PC-9 (cell line): Measurements from ENCODE around the gene TLDC2. TPM values are rescaled to one million over a fixed set of nuclear protein-coding genes. Genes with fewer than 3 reads are reported as not detected.

Experiments
- BruUV-seq: library from RNA; stranded (reverse); fragments of 400-500 nt; replicated peaks from 2 replicates; lab custom pipeline; 2021; lab: Mats Ljungman, UMichigan
- CTCF ChIA-PET: fragments of 300-600 bp; sonication (Branson Sonifier 250); formaldehyde crosslinking; loops from one replicate; lab custom pipeline; 2022; ENCODE audit warnings: antibody characterized with exemption; lab: Charles Lee
- POLR2A ChIA-PET: fragments of 300-600 bp; sonication (Branson Sonifier 250); formaldehyde crosslinking; loops from one replicate; lab custom pipeline; 2022; ENCODE audit warnings: antibody characterized with exemption; ENCODE audit not compliant: unreplicated experiment; lab: Charles Lee
- DNase-seq, 2 experiments: peaks; one replicate each; pipeline versions ENCODE4 v3.0.0 to v3.0.0-alpha.2; 2015 to 2022; ENCODE audit warnings: mixed read lengths in 1 of 2
- H2AFZ ChIP-seq: fragments of 200-600 bp; sonication (generic); 2 replicates; pipeline ENCODE4 v1.8.1; 2017; ENCODE audit warnings: antibody characterized with exemption
- H3F3A ChIP-seq: fragments of 200-600 bp; sonication (generic); 2 replicates; pipeline ENCODE4 v1.8.1; 2017; ENCODE audit warnings: antibody characterized with exemption, mild to moderate bottlenecking, low read depth; ENCODE audit not compliant: insufficient read depth
- H3K27ac ChIP-seq: fragments of 200-600 bp; sonication (generic); 2 replicates; pipeline ENCODE4 v1.6.1; 2016; ENCODE audit warnings: mixed run types
- H3K27me3 ChIP-seq: fragments of 200-600 bp; sonication (generic); 2 replicates; pipeline ENCODE4 v1.6.1; 2016; ENCODE audit warnings: low read depth, mixed run types; ENCODE audit not compliant: insufficient read depth
- H3K36me3 ChIP-seq: fragments of 200-600 bp; sonication (generic); 2 replicates; pipeline ENCODE4 v1.6.1; 2016; ENCODE audit warnings: low read depth, mixed run types
- H3K4me1 ChIP-seq: fragments of 200-600 bp; sonication (generic); replicated peaks from 2 replicates; pipeline ENCODE4 v1.6.1; 2016; ENCODE audit warnings: mixed run types; ENCODE audit not compliant: insufficient read depth
- H3K4me2 ChIP-seq: fragments of 200-600 bp; sonication (generic); 2 replicates; pipeline ENCODE4 v1.6.1; 2017; ENCODE audit warnings: mixed run types
- H3K4me3 ChIP-seq: fragments of 200-600 bp; sonication (generic); 2 replicates; pipeline ENCODE4 v1.6.1; 2016; ENCODE audit warnings: mixed run types
- H3K79me2 ChIP-seq: fragments of 200-600 bp; sonication (generic); 2 replicates; pipeline ENCODE4 v1.6.1; 2017; ENCODE audit warnings: low read depth, mixed run types
- H3K9me2 ChIP-seq: fragments of 200-600 bp; sonication (generic); 2 replicates; pipeline ENCODE4 v1.8.1; 2017; ENCODE audit warnings: mild to moderate bottlenecking; ENCODE audit not compliant: insufficient read depth
- H3K9me3 ChIP-seq: fragments of 200-600 bp; sonication (generic); 2 replicates; pipeline ENCODE4 v1.8.1; 2016; ENCODE audit warnings: low read depth; ENCODE audit not compliant: insufficient read depth
- H4K20me1 ChIP-seq: fragments of 200-600 bp; sonication (generic); 2 replicates; pipeline ENCODE4 v1.8.1; 2017; ENCODE audit not compliant: insufficient read depth
- CTCF ChIP-seq: fragments of 200-600 bp; sonication (generic); conservative IDR thresholded peaks from 2 replicates; pipeline ENCODE4 v1.6.1; 2017; ENCODE audit warnings: mixed run types, antibody characterized with exemption, mild to moderate bottlenecking, moderate library complexity
- EZH2 ChIP-seq: fragments of 200-600 bp; sonication (generic); IDR thresholded peaks from 2 replicates; pipeline ENCODE4 v1.8.0; 2017; ENCODE audit warnings: antibody characterized with exemption, low read depth
- intact Hi-C: fragments of 100-400 bp; cut with micrococcal nuclease; formaldehyde crosslinking; loops from one replicate; pipeline ENCODE4 v1.10.0; 2022; ENCODE audit not compliant: unreplicated experiment
- total RNA-seq: library from RNA; stranded (reverse); gene quantifications from 2 replicates; pipeline ENCODE4 v1.2.3, GENCODE V29; 2021

The TLDC2 gene
- total RNA-seq, 1 experiment from 2014 or later = not detected

DNA sequence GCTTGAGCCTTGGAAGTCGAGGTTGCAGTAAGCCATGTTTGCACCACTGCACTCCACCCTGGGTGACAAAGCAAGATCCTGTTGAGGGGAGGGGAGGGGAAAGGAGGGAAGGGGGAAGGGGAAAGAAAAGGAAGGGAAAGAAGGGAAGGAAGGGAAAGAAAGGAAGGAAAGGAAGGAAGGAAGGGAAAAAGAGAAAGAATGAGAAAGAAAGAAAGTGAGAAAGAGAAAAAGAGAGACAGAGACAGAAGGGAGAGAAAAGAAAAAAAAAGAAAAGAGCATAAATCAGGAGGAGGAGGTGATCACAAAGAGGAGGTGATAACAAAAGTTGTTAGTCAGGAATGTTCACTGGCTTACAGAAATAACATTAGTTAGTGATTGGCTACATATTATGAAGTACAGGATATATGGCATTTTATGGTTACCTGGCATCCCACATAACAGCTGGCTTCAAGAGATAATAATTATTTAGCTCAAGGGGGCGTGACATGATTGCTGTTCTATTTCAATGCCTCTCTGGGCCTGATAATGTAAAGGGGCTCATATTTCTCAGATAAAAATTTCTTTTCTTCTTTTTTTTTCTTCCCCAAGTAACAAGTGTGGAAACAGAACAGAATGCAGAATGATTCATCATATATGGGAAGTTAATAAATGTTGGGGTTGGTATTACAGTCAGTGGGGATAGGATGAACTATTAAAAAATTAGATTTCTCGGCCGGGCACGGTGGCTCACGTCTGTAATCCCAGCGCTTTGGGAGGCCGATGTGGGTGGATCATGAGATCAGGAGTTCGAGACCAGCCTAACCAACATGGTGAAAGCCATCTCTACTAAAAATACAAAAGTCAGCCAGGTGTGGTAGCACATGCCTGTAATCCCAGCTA is 48.5 kb downstream of the TLDC2 start:
- H3K4me1 ChIP-seq = peaks cover 15% of the 10 kb centered on the region
- H3K4me2 ChIP-seq = no peak overlapping the region
- H3K36me3 ChIP-seq = no peaks in the 10 kb centered on the region
- H3K4me3 ChIP-seq = no peak overlapping the region
- no TSS peak for BruUV-seq
- no peak for TF ChIP-seq EZH2
- TF ChIP-seq CTCF = no peak
- no peak overlapping the region for H2AFZ ChIP-seq
- DNase-seq = no peak
- H4K20me1 ChIP-seq = no peaks in the 10 kb centered on the region
- no peaks in the 10 kb centered on the region for H3K9me2 ChIP-seq
- intact Hi-C loops = no loop called here
- H3K27me3 ChIP-seq = no peaks in the 10 kb centered on the region
- H3F3A ChIP-seq = peaks cover 1% of the 10 kb centered on the region; the same call in 1 of the 2 replicates
- POLR2A ChIA-PET = interaction anchor here (0.6 kb wide), 1 partner anchor 452 kb away, joined by 7 read pairs; no protein-coding TSS in a partner anchor
- no peak overlapping the region for H3K27ac ChIP-seq
- H3K9me3 ChIP-seq = no peaks in the 10 kb centered on the region
- no peaks in the 10 kb centered on the region for H3K79me2 ChIP-seq
- CTCF ChIA-PET = interaction anchor here (0.7 to 1.0 kb wide), 3 partner anchors 140 to 1274 kb away, joined by 3 to 14 read pairs (median 4); no protein-coding TSS in a partner anchor

- Histone ChIP-seq H3K27ac (no peak overlapping the region), H3K79me2 (no peaks in the 10 kb centered on the region), H3K27me3 (no peaks in the 10 kb centered on the region), H3F3A (no peaks in the 10 kb centered on the region; the same call in 1 of the 2 replicates), H3K36me3 (no peaks in the 10 kb centered on the region), H4K20me1 (no peaks in the 10 kb centered on the region), H3K4me2 (no peak overlapping the region), H3K9me2 (no peaks in the 10 kb centered on the region), H3K4me1 (peaks cover 15% of the 10 kb centered on the region), H3K9me3 (no peaks in the 10 kb centered on the region), H3K4me3 (no peak overlapping the region), H2AFZ (no peak overlapping the region)
- no TSS peak for BruUV-seq
- intact Hi-C loops = no loop called here
- CTCF ChIA-PET = interaction anchor here (0.7 kb wide), 1 partner anchor 139 kb away, joined by 4 read pairs; no protein-coding TSS in a partner anchor
- TF ChIP-seq EZH2 (no peak), CTCF (no peak)
- DNase-seq = no peak
- POLR2A ChIA-PET = interaction anchor here (0.5 kb wide), 1 partner anchor 693 kb away, joined by 4 read pairs; no protein-coding TSS in a partner anchor
These were observed 49.3 kb downstream of the TLDC2 start for GRCh38 chr20:36925234-36925633.

DNA sequence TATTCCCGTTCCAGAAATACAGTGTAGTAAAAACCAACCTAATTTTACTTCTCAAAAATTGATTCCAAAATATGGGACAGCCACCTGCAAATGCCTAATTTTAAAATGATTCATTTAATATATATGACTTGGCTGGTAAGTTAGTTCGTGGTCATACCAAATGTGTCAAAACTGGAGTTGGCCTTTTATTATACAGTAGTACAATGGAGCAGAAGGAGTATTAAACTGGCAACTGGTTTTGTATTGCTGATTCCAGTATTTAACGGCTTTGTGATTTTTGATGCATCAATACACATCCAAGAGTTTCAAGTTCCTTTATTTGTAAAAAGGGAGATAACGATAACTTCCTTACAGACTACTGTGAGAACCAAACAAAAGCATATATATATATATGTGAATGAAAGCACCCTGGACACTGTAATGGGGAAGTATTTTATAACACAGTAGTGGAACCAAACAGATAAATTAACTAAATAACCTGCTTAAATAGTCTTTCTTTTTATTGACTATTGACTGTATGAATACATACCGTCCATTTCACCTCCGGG is 50.8 kb downstream of the TLDC2 start:
- Histone ChIP-seq H3K4me3 (no peak overlapping the region), H4K20me1 (no peaks in the 10 kb centered on the region), H3K27ac (no peak overlapping the region), H3F3A (no peaks in the 10 kb centered on the region; the same call in none of the 2 replicates), H3K9me3 (no peaks in the 10 kb centered on the region), H3K4me2 (no peak overlapping the region), H3K79me2 (no peaks in the 10 kb centered on the region), H3K4me1 (peaks cover 15% of the 10 kb centered on the region), H3K36me3 (no peaks in the 10 kb centered on the region), H2AFZ (no peak overlapping the region), H3K9me2 (no peaks in the 10 kb centered on the region), H3K27me3 (no peaks in the 10 kb centered on the region)
- ChIA-PET POLR2A (no interaction called here), CTCF (no interaction called here)
- TF ChIP-seq CTCF (no peak), EZH2 (no peak)
- no TSS peak for BruUV-seq
- DNase-seq = no peak
- intact Hi-C loops = no loop called here
